Measurements from ENCODE around the gene MFRP.

DNA sequence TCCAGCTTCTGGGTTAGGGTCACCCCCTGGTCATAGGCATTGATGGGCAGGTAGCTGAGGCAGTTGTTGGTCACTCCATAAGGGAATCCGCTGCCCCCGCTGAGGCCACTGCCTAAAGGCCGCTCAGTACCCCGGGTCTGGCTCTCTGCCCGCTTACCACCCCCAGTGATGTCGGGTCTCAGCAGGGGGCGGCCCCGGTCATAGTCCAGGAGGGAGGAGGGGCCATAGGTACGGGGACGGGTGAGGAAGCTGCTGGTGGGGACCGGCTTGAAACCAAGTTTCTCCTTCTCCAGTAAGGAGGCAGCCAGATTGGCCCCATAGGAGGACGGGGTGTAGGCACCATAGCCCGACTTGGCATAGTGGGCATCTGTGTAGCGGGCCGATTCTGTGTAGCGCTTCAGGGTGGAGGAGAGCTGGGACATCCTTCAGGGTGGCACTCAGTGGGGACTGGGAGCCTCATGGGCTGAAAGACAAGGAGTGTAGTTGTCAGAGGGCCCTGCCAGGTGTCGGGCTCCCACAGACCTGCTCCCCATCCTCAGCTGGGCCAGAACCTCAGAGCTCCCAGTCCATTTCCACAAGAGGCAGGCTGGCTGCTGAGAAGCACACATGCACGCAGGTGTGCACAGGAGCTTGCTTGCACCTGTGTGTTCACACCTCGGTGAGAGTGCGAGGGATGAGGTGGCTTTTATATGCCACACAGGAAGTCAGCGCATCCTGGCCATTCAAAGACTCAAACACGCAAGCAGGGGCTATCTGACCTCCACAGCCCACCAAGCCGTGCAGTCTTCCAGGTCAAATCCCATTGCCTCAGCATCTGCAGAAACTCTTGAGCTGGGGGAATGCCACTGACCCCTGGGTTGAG, 26.8 kb upstream of the MFRP start:
- TF ChIP-seq, protein P1, sequence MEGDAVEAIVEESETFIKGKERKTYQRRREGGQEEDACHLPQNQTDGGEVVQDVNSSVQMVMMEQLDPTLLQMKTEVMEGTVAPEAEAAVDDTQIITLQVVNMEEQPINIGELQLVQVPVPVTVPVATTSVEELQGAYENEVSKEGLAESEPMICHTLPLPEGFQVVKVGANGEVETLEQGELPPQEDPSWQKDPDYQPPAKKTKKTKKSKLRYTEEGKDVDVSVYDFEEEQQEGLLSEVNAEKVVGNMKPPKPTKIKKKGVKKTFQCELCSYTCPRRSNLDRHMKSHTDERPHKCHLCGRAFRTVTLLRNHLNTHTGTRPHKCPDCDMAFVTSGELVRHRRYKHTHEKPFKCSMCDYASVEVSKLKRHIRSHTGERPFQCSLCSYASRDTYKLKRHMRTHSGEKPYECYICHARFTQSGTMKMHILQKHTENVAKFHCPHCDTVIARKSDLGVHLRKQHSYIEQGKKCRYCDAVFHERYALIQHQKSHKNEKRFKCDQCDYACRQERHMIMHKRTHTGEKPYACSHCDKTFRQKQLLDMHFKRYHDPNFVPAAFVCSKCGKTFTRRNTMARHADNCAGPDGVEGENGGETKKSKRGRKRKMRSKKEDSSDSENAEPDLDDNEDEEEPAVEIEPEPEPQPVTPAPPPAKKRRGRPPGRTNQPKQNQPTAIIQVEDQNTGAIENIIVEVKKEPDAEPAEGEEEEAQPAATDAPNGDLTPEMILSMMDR (conservative IDR thresholded peaks at IDR 0.05; ENCODE audit: low read depth, low read length), result no peak
- no peak for TF ChIP-seq EZH2 (IDR thresholded peaks at IDR 0.05; ENCODE audit: low read length, unreplicated experiment)
